NCI-H1436 (cell line): ENCODE results near the gene CELSR1.
A peak's percentile ranks its signal among the peaks of the same experiment; 100 is the strongest.
"Not testable (repeated sequence)": the region's sequence is repeated elsewhere in the genome, so short reads cannot be mapped to it uniquely, and the experiment has no call there.

ENCODE experiments used
- DNase-seq: peaks from one replicate; lab custom pipeline; 2025; lab: John Stamatoyannopoulos, UW

CELSR1 gene

DNA sequence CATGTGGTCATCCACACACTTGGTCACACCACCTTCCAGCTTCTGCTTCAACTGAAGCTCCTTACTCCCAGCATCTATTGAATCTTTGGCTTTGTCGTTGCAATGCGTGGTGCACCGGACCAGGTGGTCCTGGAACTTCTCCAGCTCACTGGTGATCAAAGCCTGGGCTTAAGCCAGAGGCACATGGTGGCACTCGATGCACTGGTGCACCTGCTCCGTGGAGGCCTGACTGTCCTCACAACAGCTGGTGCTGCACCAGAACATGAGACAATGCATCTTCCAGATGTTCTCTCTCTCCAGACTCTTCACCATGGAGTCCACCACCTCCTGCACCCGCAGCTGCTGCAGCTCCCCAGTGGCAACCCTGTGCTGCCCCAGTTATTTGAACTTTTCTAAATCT is 56.0 kb downstream of the CELSR1 start:
- no peak for DNase-seq

DNA sequence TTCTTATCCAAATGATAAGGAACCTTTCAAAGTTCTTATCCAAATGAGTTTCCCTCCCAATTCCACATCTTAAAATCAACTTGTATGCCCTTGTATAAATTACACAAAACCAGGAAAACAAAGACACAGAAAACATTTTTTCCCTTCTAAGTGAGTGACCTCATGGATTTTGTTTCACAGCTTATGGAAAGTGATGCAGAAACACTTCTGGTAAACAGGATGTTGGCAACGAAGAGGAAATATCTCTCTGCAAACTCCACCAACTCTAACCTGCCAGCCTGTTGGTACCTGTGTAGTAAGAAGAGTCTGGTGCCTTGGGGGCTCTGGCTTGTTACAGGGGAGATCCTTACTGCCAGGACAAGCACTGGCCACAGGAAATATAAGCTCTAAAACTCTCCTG is 57.0 kb downstream of the CELSR1 start:
- no peak for DNase-seq

GRCh38 chr22:46479046-46479445 is 58.4 kb downstream of the CELSR1 start:
- no peak for DNase-seq

DNA sequence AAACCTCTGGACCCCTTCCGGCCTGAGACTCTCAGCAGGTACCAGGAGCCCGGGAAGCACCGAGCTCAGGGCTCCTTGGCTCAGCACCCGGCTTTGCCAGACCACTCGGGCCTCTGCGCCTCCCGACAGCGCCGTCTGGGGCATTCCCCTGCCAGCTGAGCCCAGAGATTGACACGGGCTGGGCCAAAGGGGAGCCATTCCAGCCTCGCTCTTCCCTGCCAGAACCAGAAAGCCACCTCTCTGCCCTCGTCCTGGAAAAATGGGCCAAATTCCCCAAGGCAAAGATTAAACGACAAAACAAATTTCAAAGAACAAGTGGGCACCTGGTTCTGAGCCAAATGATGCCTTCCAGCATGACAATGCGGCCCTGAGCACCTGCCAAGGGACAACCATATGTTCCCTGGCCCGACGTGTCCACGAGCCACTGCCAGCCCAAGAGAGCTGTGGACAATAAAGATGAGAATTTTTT is 59.3 kb downstream of the CELSR1 start:
- no peak for DNase-seq

GRCh38 chr22:46476547-46476941 is 60.9 kb downstream of the CELSR1 start:
- DNase-seq, result no peak

DNA sequence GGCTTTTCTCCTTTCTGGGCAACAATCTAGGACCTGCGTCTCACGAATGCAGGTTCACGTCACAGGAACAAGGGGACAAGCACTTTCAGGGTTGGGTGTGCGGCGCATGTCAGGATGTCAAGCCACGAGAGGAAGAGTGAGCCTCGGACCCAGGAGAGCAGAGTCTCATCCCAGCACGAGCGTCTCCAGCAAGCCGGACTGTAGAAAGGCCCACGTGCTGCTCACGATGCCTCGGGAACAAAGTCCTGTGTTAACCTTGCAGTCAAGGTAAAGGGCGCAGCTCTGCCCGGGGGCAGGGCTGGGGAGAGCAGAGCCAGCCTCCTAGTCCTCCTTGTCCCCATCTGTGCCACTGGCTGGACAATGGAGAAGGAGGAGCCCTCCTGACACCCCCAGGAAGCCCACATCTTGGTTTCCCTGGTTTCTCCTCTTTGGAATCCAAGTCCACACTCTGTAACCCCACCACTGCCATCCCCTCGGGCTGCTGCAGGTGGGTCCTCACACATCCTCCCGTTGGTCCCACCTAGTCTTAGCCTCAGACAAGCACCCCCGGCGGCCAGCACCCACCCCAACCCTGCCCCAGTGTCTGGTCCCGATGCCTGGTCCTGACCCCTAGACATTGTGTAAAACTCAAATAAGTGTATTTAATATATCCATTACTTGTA is 63.4 kb downstream of the CELSR1 start:
- no peak for DNase-seq

DNA sequence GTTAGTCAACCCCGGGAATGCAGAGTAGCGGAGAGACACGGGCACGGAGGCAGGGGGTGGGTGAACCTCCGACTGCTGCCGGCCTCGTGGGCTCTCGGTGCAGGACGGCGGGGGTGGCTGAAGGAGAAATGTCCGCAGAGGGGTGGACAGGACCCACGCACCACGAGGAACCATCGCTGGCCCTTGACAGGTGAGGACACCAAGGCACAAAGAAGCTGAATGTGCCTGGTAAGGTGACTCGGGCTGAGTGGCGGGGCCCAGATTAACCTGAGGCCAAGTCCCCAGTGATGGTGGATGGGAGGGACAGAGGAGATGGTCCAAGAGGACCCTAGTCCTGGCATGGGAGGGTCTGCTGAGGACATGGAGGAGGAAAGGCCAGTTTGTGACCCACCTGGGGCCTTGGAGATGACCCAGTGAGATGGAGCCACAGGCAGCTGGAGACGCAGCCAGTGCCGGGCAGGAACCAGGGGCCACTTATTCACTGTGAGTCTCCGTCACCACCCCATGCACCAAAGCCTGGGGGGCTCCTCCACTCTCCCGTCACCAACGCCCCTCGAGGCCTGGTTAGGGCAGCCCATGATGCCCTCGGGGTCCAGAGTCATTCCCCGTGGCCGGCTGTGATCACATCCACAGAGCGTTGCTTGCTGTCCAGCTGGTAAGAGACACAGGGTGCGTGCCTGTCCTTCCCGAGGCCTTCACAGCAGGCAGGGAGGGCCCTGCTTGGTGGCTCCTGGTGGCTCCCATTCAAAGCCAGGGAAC is 64.2 kb downstream of the CELSR1 start:
- DNase-seq, result no peak

- no peak for DNase-seq
Observed at GRCh38 chr22:46472722-46473016, 64.8 kb downstream of the CELSR1 start.

- DNase-seq, result no peak
Observed at GRCh38 chr22:46471901-46472721, 65.3 kb downstream of the CELSR1 start.

GRCh38 chr22:46471330-46471729 is 66.1 kb downstream of the CELSR1 start:
- not testable (repeated sequence) for DNase-seq

DNA sequence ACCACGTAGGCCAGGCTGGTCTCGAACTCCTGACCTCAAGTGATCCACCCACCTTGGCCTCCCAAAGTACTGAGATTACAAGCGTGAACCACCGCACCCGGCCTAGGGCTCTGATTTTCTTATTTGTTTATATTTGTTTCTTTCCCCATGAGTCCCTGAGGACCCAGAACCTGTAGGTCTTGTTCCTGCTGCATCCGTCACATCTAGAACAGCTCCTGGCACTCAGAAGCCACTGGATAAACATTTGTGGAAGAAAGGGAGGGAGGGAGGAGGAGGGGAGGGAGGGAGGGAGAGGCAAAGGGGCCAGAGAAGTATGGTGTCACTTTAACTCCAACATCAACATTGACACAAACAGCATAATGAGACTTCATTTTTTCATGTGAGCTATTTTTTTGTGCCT is 67.7 kb downstream of the CELSR1 start:
- no peak for DNase-seq

- DNase-seq, result no peak
Observed at GRCh38 chr22:46467006-46467405, 70.4 kb downstream of the CELSR1 start.

DNA sequence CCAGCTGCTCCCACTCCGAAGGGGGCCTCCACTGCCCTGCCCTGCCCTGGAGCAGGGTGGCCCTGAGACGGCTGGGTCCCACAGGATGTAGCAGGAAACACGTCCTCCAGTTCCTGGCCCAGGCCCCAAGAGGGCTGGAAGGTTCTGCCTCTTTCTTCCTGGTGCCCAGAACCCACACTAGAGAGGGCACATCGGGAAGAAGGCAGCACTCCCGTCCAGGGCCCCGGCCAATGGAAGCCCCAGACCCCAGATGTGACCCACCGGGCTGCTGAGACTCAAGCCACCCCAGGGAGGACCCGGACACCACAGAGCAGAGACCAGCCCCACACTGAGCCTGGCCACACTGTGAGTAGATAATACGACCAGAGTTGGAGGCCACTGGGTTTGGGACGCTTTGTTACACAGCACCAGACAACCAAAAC is 71.2 kb downstream of the CELSR1 start:
- no peak for DNase-seq

DNA sequence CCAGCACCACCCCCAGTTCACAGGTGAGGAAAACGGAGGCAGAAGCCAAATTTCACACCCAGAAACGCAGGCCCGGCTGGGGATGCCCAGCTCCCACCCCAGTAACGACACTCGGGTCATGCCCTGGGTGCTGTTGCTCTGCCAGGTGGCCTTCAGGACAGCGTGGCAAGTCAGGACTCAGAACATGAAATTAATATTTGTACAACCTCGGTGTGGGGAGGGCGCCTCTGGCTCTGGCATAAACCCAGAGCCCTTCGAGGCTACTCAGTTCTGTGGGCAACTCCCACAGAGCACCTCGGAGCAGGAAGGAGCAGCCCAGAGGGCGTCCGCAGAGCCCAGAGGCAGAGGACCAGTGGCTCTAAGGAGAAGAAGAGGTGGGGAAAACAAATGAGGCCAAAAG is 71.6 kb downstream of the CELSR1 start:
- no peak for DNase-seq

GRCh38 chr22:46465345-46465720 is 72.1 kb downstream of the CELSR1 start:
- no peak for DNase-seq

- DNase-seq, result no peak
Observed at GRCh38 chr22:46464701-46465344, 72.6 kb downstream of the CELSR1 start.

DNA sequence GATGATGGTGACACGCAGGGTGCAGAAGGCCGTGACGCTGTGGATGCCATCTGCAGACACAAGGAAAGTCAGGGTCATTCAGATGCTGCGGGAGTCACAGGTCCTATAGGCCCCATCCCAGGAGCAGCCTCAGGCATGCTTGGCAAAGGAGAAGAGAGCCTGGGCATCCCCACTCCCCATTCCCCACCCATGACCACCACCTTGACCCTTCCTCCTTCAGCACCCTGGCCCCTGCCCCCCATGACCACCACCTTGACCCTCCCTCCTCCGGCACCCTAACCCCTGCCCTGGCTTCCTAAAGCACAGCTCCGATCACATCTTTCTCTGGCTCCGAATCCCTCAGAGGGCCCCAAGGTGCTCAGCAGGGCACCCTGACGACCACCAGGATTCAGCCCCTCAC is 73.1 kb downstream of the CELSR1 start:
- no peak for DNase-seq

DNA sequence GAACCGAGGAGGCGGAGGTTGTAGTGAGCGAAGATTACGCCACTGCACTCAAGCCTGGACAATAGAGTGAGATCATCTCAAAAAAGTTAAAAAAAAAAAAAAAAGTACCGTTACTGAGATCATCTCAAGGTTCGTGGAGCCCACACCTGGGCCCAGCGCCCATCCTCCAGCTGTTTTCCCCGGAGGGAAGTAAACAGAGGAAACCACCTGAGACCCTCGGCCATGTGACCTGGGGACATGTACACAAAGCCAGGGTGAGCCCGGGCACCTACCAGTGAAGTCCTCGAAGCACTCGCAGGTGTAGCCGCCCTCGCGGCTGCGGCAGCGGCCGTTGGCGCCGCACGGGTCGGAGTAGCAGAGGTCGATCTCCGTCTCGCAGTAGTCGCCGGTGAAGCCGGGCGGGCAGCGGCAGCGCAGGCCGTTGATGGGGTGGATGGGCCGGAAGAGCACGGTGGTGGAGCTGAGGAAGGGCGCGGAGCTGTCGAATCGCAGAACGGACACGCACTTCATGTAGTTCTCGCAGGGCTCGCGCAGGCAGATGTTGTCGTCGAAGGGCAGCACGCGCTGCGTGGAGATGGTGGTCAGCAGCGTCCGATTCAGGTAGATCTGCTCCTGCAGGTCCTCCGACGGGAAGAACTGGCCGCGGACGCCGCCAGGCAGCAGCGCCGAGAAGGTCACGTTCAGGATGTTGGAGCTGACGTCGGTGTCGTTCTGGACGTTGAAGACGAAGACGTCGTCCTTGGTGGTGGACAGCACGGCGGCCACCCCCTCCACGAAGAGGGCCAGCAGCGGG is 73.8 kb downstream of the CELSR1 start:
- no peak for DNase-seq

DNA sequence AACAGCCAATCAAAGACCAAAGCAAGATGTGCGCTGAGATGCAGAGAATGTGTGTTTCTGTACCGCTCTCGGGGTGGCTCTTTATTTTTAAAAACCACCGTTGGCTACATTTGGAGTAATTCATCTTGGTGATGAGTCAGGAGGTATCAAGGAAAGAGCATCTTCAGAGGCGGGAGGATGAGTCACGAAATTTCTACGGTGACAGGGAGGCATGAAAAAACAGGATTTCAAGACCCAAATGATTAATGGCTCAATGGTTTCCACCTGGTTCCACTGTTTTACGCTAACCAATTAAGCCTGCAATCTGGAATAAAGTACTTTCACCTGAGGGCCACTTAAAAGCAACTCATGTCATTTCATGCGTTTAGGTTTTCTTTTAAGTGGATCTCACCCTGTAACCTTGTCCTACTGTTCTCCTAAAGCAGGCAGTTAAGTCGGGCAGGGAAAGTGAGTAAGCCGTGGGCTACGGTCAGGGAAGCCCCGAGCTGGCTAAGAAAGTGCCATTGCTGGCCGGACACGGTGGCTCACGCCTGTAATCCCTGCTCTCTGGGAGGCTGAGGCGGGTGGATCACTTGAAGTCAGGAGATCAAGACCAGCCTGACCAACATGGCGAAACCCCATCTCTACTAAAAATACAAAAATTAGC is 74.6 kb downstream of the CELSR1 start:
- peak; percentile 39 for DNase-seq

GRCh38 chr22:46461566-46462180 is 75.7 kb downstream of the CELSR1 start:
- no peak for DNase-seq

GRCh38 chr22:46460857-46461256 is 76.6 kb downstream of the CELSR1 start:
- no peak for DNase-seq
